Measurements from ENCODE around the gene GPR152.

DNA sequence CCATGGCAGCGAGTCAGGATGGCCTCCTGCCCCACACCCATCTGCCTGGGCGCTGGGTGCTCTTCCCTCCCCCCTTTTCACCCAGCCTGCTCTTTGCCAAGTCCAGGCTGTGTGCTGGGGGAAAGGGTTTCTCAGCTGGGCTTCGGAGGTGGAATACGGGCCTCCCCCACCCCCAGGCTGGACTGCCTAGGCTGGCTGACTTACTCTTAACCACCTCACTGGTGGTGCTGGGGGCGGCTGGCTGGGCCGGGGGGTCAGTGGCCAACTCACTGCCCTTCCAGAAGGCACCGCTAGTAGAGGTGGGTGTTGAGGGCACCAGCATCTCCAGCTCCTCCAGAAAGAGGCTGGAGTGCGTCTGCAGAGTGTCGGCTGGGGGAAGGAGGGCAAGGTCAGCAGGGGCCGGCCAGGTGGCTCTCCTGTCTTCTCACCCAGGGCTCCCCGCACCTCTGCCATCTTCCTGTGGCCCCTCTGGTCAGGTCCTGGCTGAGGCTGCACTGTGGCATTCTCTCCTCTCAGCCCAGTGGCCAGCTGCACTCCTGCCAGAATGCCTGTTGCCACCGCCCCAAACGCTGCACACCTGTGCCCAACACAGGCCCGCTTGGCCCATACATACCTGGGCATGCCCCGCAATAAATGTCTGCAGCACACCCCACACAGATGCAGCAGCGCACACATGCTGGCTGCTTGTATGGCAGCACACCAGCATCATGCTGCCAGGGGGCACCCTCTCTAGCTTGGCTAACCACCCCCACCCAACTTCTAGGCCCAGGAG lies 42.9 kb upstream of the GPR152 start:
- TF ChIP-seq, protein P1, sequence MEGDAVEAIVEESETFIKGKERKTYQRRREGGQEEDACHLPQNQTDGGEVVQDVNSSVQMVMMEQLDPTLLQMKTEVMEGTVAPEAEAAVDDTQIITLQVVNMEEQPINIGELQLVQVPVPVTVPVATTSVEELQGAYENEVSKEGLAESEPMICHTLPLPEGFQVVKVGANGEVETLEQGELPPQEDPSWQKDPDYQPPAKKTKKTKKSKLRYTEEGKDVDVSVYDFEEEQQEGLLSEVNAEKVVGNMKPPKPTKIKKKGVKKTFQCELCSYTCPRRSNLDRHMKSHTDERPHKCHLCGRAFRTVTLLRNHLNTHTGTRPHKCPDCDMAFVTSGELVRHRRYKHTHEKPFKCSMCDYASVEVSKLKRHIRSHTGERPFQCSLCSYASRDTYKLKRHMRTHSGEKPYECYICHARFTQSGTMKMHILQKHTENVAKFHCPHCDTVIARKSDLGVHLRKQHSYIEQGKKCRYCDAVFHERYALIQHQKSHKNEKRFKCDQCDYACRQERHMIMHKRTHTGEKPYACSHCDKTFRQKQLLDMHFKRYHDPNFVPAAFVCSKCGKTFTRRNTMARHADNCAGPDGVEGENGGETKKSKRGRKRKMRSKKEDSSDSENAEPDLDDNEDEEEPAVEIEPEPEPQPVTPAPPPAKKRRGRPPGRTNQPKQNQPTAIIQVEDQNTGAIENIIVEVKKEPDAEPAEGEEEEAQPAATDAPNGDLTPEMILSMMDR (IDR thresholded peaks at IDR 0.05; ENCODE audit: insufficient read depth, low read depth, low read length), result no peak
- TF ChIP-seq EZH2 (IDR thresholded peaks at IDR 0.05; ENCODE audit: insufficient read depth, low read length), result no peak
